Measurements from ENCODE around the gene TWNK. TPM values are rescaled to one million over a fixed set of nuclear protein-coding genes. Genes with fewer than 3 reads are reported as not detected.

The TWNK gene
- total RNA-seq, 1 experiment from 2014 or later: 25.1 TPM

GRCh38 chr10:100996678-100997359, 9.5 kb downstream of the TWNK start:
- DNase-seq (ENCODE audit: low spot score): no peak

DNA sequence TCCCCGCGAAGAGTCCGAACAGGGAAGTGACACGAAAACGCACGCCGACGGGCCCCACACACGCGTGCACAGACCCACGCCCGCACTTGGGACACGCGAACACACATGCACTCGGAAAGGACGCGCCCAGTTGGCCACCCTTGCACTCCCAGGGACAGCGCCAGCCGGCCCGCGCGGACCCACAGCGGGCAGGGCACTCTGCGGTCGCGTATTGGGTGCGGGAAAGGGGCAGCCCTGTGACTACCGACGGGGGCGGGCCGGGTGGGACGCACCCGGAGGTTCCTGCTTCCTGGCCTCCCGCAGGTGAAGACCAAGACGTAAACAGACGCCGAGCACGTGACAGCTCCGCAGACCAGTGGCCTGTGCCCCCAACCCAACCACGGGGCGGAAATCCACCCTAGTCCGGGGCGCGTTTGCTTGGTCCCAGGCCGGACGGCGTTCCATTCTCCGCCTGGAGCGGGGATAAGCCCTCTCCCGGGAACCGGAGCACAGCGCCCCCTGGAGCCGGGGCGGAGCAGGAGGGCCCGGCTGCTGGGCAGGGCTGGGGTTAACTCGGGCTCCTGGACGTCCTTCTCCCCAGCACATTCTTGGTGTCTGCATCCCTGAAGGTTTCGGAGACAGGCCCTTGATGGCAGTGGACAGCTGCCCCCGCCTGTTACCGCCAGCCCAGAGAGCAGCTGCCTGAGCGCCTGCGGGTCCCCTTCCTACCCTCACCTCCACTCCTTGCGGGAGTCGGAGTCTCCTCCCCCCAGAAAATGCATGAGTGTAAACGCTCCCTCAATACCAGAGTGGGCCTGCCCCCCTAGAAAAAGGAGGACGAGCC, 10.2 kb downstream of the TWNK start:
- peak; percentile 72 for DNase-seq (ENCODE audit: low spot score)

GRCh38 chr10:100998183-100998990, 11.0 kb downstream of the TWNK start:
- peak; percentile 72 for DNase-seq (ENCODE audit: low spot score)

DNA sequence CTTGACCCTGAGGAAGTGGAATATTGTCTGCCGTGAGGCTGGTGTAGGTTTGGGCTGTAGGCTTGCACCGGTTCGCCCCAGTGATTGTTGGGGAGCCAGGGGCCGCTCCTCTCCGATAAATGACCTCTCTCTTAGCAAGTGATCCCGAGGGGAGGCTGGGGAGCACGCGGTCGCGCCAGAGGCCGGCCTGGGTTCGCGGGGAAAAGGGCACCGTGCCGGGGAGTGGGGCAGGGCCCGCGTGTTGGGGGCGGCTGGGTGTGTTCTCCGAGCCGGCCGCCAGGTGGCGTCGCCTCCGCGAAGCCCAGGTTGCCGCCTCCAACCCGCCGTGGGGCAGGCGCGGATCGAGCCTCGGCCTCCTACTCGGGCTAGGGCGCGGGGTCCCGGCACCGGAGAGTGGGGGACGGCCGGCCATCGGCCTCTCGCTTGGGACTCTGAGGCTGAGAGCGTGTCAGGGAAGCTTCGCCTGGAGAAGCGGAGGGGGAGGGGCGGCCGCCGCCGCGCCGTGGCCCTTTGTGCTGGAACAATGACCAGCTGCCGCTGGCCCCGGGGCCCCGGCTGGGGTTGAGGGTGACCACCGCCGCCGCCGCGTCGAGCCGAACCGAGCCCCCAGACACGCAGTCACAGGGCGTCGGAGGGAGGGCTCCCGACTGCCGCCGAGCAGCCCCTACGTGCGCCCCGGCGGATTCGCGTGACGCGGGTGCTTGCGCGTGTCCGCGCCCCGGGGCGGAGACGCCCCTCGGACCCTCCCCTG, 11.8 kb downstream of the TWNK start:
- DNase-seq (ENCODE audit: low spot score): peak; percentile 55

DNA sequence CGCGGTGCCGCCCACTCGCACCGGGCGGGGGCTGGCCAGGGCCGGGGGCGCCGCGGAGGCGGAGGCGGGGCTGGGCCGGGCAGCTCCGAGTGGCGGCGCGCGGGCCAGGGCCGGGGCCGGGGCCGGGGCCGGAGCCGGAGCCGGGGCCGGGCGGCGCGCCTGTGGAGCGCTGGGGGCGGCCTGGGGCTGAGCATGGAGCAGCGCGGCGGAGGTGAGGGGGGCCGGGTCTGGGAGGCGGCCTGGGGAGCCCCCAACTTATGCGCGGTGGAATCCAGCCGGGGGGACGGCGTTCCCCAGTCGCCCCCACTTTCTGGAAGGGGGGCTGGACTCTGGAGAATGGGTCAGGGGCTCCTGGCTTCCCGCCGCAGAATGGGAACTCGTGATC, 12.4 kb downstream of the TWNK start, which contains the start of gene LZTS2:
LZTS2 (plus strand) TSS at position 67 of the 385 bp plus-strand sequence. CDS start 2,731 bp downstream, outside the sequence.
- DNase-seq (ENCODE audit: low spot score): no peak

- peak; percentile 26 for DNase-seq (ENCODE audit: low spot score)
Measured at GRCh38 chr10:101000127-101000914, 13.0 kb downstream of the TWNK start.

DNA sequence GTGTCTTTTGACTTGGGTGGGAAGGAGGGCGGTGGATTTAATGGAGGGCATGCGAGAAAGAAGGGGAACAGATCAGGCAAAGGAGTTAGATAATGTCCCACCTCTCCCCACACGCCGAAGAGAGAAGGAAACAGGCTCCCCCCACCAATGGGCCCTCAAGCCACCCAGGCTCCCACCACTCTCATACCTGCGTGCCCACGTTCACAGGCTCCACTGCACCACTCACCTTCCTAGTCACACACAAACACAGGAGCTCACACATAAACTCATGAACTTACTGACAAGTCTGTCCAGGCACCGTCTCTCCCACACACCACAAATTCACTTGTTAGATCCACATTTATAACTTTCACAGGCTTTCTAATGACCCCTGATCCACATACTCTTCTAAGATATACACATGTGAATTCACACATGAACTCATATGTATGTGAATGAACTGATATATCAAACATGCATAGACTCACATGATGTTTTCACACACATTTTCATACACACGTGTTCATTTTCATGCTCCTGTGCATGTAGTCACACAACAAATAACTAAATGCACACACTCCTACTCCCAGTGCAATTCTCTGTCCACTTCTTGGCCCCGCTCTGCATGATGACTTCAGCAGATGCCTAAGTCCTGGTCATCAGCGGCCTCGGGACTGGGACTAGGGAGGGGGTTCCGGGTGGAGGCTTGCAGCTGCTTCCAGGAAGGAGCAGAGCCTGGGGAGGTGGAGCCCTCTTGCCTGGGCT, 13.7 kb downstream of the TWNK start:
- peak; percentile 75 for DNase-seq (ENCODE audit: low spot score)

- DNase-seq (ENCODE audit: low spot score): no peak
Measured at GRCh38 chr10:101001659-101002035, 14.3 kb downstream of the TWNK start.

DNA sequence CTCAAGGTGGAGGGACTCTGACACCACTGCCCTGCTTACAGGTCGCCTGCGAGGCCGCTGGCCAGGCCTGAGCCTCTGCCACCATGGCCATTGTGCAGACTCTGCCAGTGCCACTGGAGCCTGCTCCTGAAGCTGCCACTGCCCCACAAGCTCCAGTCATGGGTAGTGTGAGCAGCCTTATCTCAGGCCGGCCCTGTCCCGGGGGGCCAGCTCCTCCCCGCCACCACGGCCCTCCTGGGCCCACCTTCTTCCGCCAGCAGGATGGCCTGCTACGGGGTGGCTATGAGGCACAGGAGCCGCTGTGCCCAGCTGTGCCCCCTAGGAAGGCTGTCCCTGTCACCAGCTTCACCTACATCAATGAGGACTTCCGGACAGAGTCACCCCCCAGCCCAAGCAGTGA, 15.1 kb downstream of the TWNK start:
- DNase-seq (ENCODE audit: low spot score): no peak

- no peak for DNase-seq (ENCODE audit: low spot score)
Measured at GRCh38 chr10:101003639-101004206, 16.4 kb downstream of the TWNK start.

DNA sequence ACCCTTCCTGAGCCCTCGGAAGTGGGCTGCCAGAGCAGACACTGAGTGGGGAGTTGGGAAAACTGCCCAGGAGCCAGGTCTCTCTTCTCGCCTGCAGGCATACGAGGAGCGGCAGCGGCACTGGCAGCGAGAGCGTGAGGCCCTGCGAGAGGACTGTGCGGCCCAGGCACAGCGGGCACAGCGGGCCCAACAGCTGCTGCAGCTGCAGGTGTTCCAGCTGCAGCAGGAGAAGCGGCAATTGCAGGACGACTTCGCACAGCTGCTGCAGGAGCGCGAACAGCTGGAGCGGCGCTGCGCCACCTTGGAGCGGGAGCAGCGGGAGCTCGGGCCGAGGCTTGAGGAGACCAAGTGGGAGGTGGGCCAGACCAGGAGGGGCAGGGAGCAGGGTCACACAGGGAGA, 18.0 kb downstream of the TWNK start:
- DNase-seq (ENCODE audit: low spot score): no peak

GRCh38 chr10:101005869-101006567, 18.7 kb downstream of the TWNK start:
- DNase-seq (ENCODE audit: low spot score): no peak

GRCh38 chr10:101006593-101007098, 19.3 kb downstream of the TWNK start:
- DNase-seq (ENCODE audit: low spot score): no peak

GRCh38 chr10:101007099-101007711, 19.9 kb downstream of the TWNK start:
- DNase-seq (ENCODE audit: low spot score): no peak

DNA sequence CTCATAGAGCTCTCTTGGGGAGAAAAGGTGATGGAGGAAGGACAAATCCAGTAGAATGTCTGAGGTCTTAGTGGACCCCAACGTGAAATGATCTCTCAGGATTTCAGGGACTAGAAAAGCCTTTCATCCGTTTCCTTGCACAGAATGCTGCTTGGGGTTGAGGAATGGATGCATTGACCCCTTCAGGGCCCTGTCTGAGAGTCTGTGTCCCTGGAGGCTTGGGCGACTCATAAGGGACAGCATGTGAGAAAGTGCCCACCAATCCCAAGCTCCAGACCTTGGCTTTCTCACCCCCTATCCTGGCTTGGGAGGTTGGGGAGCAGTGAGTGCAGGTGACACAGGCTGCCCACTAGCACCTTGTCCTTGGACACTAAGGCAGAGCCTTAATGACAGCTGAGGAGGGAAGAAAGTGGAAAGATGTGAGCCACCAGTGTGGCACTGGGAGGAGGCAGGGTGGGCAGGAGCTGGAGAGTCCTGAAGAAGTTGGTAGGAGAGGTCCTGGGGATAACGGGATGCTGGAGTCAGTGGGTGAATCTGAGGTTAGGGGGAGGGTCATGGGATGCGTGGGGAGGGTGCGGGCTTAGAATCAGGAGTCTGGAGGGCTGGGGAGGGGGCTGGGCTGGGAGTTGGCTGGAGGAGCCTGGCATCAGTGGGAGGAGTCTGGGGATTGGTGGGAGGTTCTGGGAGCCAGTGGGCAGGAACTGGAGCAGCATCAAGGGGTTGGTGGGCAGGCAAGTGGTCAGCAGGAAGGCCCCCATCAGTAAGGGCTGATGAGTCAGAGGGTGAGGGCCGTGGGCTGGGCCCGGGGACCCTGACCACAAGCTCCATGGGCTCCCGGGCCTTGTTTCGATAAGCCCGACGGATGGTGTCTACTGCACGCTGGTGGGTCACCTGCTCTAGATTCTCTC, 20.8 kb downstream of the TWNK start:
- no peak for DNase-seq (ENCODE audit: low spot score)

- DNase-seq (ENCODE audit: low spot score): no peak
Measured at GRCh38 chr10:101008823-101009423, 21.6 kb downstream of the TWNK start.

DNA sequence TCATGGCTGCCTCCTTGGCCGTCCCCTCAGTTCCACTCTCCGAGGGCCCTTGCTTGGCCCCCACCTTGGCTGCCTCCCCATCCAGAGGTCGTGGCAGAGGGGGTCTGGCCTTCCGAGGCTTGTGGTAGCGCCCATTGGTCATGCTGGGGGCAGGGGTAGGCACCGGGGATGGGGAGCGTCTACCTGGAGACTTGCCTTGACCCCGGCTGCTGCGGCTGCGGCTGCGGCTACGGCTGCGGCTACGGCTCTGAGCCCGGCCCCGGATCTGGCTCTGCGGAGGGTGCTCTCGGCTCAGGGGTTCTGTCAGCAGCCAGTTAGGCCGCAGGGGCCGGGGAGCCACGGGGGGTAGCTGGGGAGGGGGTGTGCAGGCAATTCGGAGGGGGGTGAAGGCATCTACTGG, 23.0 kb downstream of the TWNK start:
- DNase-seq (ENCODE audit: low spot score): no peak

Data from A172 (cell line).